ENCODE results near the gene SYTL3. TPM values are rescaled to one million over a fixed set of nuclear protein-coding genes. Genes with fewer than 3 reads are reported as not detected.

Gene SYTL3
- total and polyA plus RNA-seq, 10 of the 15 experiments (the other 5 are each of a cell fraction or from before 2014, with no cell fraction given) = 3.3 to 12.1 (median 6.9) TPM

DNA sequence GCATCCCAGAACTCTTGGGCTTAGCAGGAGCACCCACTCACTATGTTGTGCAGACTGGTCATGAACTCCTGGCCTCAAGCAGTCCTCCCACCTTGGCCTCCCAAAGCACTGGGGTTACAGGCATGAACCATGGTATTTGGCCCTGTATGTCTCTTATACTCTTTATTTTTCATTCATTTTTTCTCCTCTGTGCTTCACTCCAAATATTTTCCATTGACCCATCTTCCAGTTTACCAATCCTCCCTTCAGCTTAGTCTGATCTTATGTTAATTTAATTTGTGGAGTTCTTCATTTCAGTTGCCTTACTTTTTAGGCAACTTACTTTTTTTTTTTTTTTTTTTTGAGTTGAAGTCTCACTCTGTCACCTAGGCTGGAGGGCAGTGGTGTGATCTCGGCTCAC is 89.8 kb downstream of the SYTL3 start:
- H3K79me2 ChIP-seq (ENCODE audit: control insufficient read depth, insufficient read depth, low read length) = no peaks in the 10 kb centered on the region
- in situ Hi-C loops (cut with MboI) = no loop called here
- no peak overlapping the region for H3K27ac ChIP-seq (ENCODE audit: control insufficient read depth, insufficient read depth)
- WGBS (ENCODE audit: insufficient coverage, insufficient replicate concordance, low lambda C conversion rate, missing lambda C conversion rate) = no CpG with 5 or more reads among the region's 1 CpG
- ChIA-PET CTCF (no interaction called here), POLR2A (no interaction called here), SMC1A (ENCODE audit: uncharacterized antibody, unreplicated experiment) (interaction anchor here (0.6 kb wide), 1 partner anchor 318 kb away, joined by 3 read pairs; no protein-coding TSS in a partner anchor), RAD21 (ENCODE audit: unreplicated experiment) (no interaction called here)
- H3K36me3 ChIP-seq (ENCODE audit: control insufficient read depth in 2 of 2, insufficient read depth in 2 of 2, low read length in 1 of 2) = peaks cover 0 to 1% of the 10 kb centered on the region in 2 experiments; a peak in 1 of 4 replicates
- intact Hi-C loops (cut with micrococcal nuclease; ENCODE audit: unreplicated experiment) = no loop called here
- ATAC-seq = no peak
- BruUV-seq (replicated peaks) = no TSS peak
- H2AFZ ChIP-seq (ENCODE audit: control insufficient read depth, low read depth, low read length) = no peak overlapping the region
- H3K9ac ChIP-seq (ENCODE audit: control insufficient read depth, insufficient read depth, low read length) = no peak overlapping the region
- no peak overlapping the region for H3K4me3 ChIP-seq
- no peak for DNase-seq (ENCODE audit: low read depth, low spot score)
- no peaks in the 10 kb centered on the region for H3K27me3 ChIP-seq (replicated peaks in 1 of 2; ENCODE audit: control insufficient read depth in 2 of 2, insufficient read depth in 2 of 2, low read length in 1 of 2)
- H3K9me3 ChIP-seq (replicated peaks; ENCODE audit: control insufficient read depth, insufficient read depth, low read length) = no peaks in the 10 kb centered on the region; the same call in 2 of the 3 replicates
- no peak for FAIRE-seq
- H4K20me1 ChIP-seq (ENCODE audit: control insufficient read depth, insufficient read depth) = no peaks in the 10 kb centered on the region
- H3K4me2 ChIP-seq (ENCODE audit: control insufficient read depth, insufficient read depth) = no peak overlapping the region
- H3K4me1 ChIP-seq (ENCODE audit: control insufficient read depth, insufficient read depth, low read length) = no peaks in the 10 kb centered on the region
- TF ChIP-seq EED (IDR thresholded peaks at IDR 0.05; ENCODE audit: low read depth) = no peak
- TF ChIP-seq, protein P1, sequence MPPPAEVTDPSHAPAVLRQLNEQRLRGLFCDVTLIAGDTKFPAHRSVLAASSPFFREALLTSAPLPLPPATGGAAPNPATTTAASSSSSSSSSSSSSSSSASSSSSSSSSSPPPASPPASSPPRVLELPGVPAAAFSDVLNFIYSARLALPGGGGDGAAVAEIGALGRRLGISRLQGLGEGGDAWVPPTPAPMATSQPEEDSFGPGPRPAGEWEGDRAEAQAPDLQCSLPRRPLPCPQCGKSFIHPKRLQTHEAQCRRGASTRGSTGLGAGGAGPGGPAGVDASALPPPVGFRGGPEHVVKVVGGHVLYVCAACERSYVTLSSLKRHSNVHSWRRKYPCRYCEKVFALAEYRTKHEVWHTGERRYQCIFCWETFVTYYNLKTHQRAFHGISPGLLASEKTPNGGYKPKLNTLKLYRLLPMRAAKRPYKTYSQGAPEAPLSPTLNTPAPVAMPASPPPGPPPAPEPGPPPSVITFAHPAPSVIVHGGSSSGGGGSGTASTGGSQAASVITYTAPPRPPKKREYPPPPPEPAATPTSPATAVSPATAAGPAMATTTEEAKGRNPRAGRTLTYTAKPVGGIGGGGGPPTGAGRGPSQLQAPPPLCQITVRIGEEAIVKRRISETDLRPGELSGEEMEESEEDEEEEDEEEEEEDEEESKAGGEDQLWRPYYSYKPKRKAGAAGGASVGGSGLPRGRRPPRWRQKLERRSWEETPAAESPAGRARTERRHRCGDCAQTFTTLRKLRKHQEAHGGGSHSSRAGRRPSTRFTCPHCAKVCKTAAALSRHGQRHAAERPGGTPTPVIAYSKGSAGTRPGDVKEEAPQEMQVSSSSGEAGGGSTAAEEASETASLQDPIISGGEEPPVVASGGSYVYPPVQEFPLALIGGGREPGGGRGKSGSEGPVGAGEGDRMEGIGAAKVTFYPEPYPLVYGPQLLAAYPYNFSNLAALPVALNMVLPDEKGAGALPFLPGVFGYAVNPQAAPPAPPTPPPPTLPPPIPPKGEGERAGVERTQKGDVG (CRISPR knock-in tag; IDR thresholded peaks at IDR 0.05) = no peak
- no peak for TF ChIP-seq SPI1 (IDR thresholded peaks at IDR 0.05; ENCODE audit: borderline replicate concordance, insufficient read depth, low read depth, low read length)
- no peak for TF ChIP-seq ZBTB40 (IDR thresholded peaks at IDR 0.05; ENCODE audit: borderline replicate concordance)
- TF ChIP-seq FOXK2 (IDR thresholded peaks at IDR 0.05) = no peak
- TF ChIP-seq POU2F2 (IDR thresholded peaks at IDR 0.05; ENCODE audit: borderline replicate concordance, low read depth, low read length) = no peak
- no peak for TF ChIP-seq POLR2AphosphoS2 (IDR thresholded peaks at IDR 0.05; ENCODE audit: low read depth, low read length)
- no peak for TF ChIP-seq RCOR1 (conservative IDR thresholded peaks at IDR 0.05; ENCODE audit: low read depth, low read length)
- TF ChIP-seq TCF3 (IDR thresholded peaks at IDR 0.05; ENCODE audit: borderline replicate concordance, insufficient read depth, low read depth, low read length) = no peak
- no peak for TF ChIP-seq DPF2 (IDR thresholded peaks at IDR 0.05)
- TF ChIP-seq TCF7 (IDR thresholded peaks at IDR 0.05; ENCODE audit: borderline replicate concordance) = no peak
- TF ChIP-seq HDAC6 (IDR thresholded peaks at IDR 0.05; ENCODE audit: unreplicated experiment) = no peak
- TF ChIP-seq POLR2AphosphoS5 (IDR thresholded peaks at IDR 0.05; ENCODE audit: low read length) = no peak
- TF ChIP-seq NFIC (IDR thresholded peaks at IDR 0.05; ENCODE audit: low read depth, low read length) = no peak

Data from GM12878 (cell line).